ENCODE measurements around the gene TBC1D4. TPM values are rescaled to one million over a fixed set of nuclear protein-coding genes. Genes with fewer than 3 reads are reported as not detected.

Gene TBC1D4
- total and polyA plus RNA-seq, 10 of the 15 experiments (the other 5 are each of a cell fraction or from before 2014, with no cell fraction given) = 11.0 to 38.6 (median 25.5) TPM

DNA sequence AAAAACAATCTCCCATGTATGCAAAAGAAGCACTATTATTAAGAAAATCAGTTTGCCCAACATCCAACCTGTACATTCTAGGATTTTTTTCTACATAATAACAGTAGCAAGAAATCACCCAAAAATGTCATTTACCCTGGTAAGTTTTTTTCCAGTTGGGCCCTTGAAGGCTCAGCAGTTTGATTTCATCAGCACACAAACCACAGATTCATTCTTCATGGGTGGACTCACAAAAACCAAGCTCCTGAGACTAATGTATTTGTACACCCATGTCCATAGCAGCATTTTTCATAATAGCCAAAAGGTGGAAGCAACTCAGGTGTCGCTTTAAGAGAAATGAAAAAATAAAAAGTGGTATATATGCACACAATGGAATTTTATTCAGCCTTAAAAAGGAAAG is 210.1 kb downstream of the TBC1D4 start:
- H3K4me3 ChIP-seq = no peak overlapping the region
- DNase-seq (ENCODE audit: low read depth, low spot score) (no peak), ATAC-seq (no peak), FAIRE-seq (no peak)
- no peak overlapping the region for H3K4me2 ChIP-seq (ENCODE audit: control insufficient read depth, insufficient read depth)
- WGBS (ENCODE audit: insufficient coverage, insufficient replicate concordance, low lambda C conversion rate, missing lambda C conversion rate) = 80% methylated on average over 1 of the region's 1 CpG
- ChIA-PET CTCF (interaction anchor here (0.6 kb wide), 1 partner anchor 219 kb away, joined by 4 read pairs; no protein-coding TSS in a partner anchor), RAD21 (ENCODE audit: unreplicated experiment) (no interaction called here), SMC1A (ENCODE audit: uncharacterized antibody, unreplicated experiment) (interaction anchor here (1.3 kb wide), 1 partner anchor 94 kb away, joined by 3 read pairs; no protein-coding TSS in a partner anchor), POLR2A (no interaction called here)
- H3K4me1 ChIP-seq (ENCODE audit: control insufficient read depth, insufficient read depth, low read length) = no peaks in the 10 kb centered on the region
- H3K27ac ChIP-seq (ENCODE audit: control insufficient read depth, insufficient read depth) = no peak overlapping the region
- H3K79me2 ChIP-seq (ENCODE audit: control insufficient read depth, insufficient read depth, low read length) = no peaks in the 10 kb centered on the region
- BruUV-seq (replicated peaks) = no TSS peak
- H3K36me3 ChIP-seq (ENCODE audit: control insufficient read depth in 2 of 2, insufficient read depth in 2 of 2, low read length in 1 of 2) = no peaks in the 10 kb centered on the region
- no peaks in the 10 kb centered on the region for H3K27me3 ChIP-seq (replicated peaks in 1 of 2; ENCODE audit: control insufficient read depth in 2 of 2, insufficient read depth in 2 of 2, low read length in 1 of 2)
- intact Hi-C loops (cut with micrococcal nuclease; ENCODE audit: unreplicated experiment) = no loop called here
- TF ChIP-seq MEF2A (IDR thresholded peaks at IDR 0.05; ENCODE audit: insufficient read depth, low read depth, low read length) (no peak), RAD21 (IDR thresholded peaks at IDR 0.05; ENCODE audit: insufficient read depth, low read depth, low read length) (no peak), RCOR1 (conservative IDR thresholded peaks at IDR 0.05; ENCODE audit: low read depth, low read length) (no peak), RFX5 (IDR thresholded peaks at IDR 0.05; ENCODE audit: low read depth, low read length) (no peak), IRF4 (IDR thresholded peaks at IDR 0.05; ENCODE audit: low read depth, low read length) (no peak), POLR2AphosphoS2 (IDR thresholded peaks at IDR 0.05; ENCODE audit: low read depth, low read length) (no peak), NR2C2 (IDR thresholded peaks at IDR 0.05; ENCODE audit: borderline replicate concordance, control insufficient read depth, insufficient read length, low read depth) (no peak), CREB1 (IDR thresholded peaks at IDR 0.05; ENCODE audit: low read depth) (no peak), SRF (IDR thresholded peaks at IDR 0.05; ENCODE audit: low read depth in 2 of 2, low read length in 2 of 2) (no peak), SMAD1 (IDR thresholded peaks at IDR 0.05; ENCODE audit: low read depth, partially characterized antibody) (no peak), ZNF24 (IDR thresholded peaks at IDR 0.05) (no peak), ZNF384 (IDR thresholded peaks at IDR 0.05; ENCODE audit: borderline replicate concordance, low read depth, low read length) (no peak), SPI1 (IDR thresholded peaks at IDR 0.05; ENCODE audit: borderline replicate concordance, insufficient read depth, low read depth, low read length) (no peak), TCF12 (IDR thresholded peaks at IDR 0.05; ENCODE audit: low read depth, low read length) (no peak), EP300 (IDR thresholded peaks at IDR 0.05; ENCODE audit: borderline replicate concordance in 1 of 2, control insufficient read depth in 1 of 2, low read depth in 2 of 2, low read length in 2 of 2) (no peak)
- TF ChIP-seq, protein P1, sequence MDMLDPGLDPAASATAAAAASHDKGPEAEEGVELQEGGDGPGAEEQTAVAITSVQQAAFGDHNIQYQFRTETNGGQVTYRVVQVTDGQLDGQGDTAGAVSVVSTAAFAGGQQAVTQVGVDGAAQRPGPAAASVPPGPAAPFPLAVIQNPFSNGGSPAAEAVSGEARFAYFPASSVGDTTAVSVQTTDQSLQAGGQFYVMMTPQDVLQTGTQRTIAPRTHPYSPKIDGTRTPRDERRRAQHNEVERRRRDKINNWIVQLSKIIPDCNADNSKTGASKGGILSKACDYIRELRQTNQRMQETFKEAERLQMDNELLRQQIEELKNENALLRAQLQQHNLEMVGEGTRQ (IDR thresholded peaks at IDR 0.05; ENCODE audit: borderline replicate concordance, low read depth, low read length) = no peak
- TF ChIP-seq, protein P2, sequence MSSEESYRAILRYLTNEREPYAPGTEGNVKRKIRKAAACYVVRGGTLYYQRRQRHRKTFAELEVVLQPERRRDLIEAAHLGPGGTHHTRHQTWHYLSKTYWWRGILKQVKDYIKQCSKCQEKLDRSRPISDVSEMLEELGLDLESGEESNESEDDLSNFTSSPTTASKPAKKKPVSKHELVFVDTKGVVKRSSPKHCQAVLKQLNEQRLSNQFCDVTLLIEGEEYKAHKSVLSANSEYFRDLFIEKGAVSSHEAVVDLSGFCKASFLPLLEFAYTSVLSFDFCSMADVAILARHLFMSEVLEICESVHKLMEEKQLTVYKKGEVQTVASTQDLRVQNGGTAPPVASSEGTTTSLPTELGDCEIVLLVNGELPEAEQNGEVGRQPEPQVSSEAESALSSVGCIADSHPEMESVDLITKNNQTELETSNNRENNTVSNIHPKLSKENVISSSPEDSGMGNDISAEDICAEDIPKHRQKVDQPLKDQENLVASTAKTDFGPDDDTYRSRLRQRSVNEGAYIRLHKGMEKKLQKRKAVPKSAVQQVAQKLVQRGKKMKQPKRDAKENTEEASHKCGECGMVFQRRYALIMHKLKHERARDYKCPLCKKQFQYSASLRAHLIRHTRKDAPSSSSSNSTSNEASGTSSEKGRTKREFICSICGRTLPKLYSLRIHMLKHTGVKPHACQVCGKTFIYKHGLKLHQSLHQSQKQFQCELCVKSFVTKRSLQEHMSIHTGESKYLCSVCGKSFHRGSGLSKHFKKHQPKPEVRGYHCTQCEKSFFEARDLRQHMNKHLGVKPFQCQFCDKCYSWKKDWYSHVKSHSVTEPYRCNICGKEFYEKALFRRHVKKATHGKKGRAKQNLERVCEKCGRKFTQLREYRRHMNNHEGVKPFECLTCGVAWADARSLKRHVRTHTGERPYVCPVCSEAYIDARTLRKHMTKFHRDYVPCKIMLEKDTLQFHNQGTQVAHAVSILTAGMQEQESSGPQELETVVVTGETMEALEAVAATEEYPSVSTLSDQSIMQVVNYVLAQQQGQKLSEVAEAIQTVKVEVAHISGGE (CRISPR knock-in tag; IDR thresholded peaks at IDR 0.05) = no peak
- in situ Hi-C loops (cut with MboI) = no loop called here
- H3K9me3 ChIP-seq (replicated peaks; ENCODE audit: control insufficient read depth, insufficient read depth, low read length) = no peaks in the 10 kb centered on the region
- no peak overlapping the region for H2AFZ ChIP-seq (ENCODE audit: control insufficient read depth, low read depth, low read length)
- H3K9ac ChIP-seq (ENCODE audit: control insufficient read depth, insufficient read depth, low read length) = no peak overlapping the region
- H4K20me1 ChIP-seq (ENCODE audit: control insufficient read depth, insufficient read depth) = no peaks in the 10 kb centered on the region

Measured in GM12878 (cell line).